GM21723 (cell line): ENCODE data around the gene TRPV5.

Source experiments
- ATAC-seq: cut with Tn5 transposase; IDR thresholded peaks from one replicate; pipeline ENCODE4 v1.9.1; 2021; ENCODE audit warnings: mild to moderate bottlenecking, moderate library complexity; ENCODE audit not compliant: unreplicated experiment

Gene TRPV5

GRCh38 chr7:142910481-142910880 lies 23.1 kb downstream of the TRPV5 start:
- ATAC-seq, result no peak

GRCh38 chr7:142910031-142910433 lies 23.5 kb downstream of the TRPV5 start:
- no peak for ATAC-seq

- ATAC-seq, result no peak
Observed at GRCh38 chr7:142908921-142909890, 24.3 kb downstream of the TRPV5 start.

- ATAC-seq, result no peak
Observed at GRCh38 chr7:142908290-142908689, 25.3 kb downstream of the TRPV5 start.

- no peak for ATAC-seq
Observed at GRCh38 chr7:142906643-142907042, 26.9 kb downstream of the TRPV5 start.

GRCh38 chr7:142905759-142906158 lies 27.8 kb downstream of the TRPV5 start:
- no peak for ATAC-seq

GRCh38 chr7:142904128-142904527 lies 29.4 kb downstream of the TRPV5 start:
- no peak for ATAC-seq

GRCh38 chr7:142901426-142902259 lies 31.9 kb downstream of the TRPV5 start:
- ATAC-seq, result no peak

GRCh38 chr7:142899661-142900060 lies 33.9 kb downstream of the TRPV5 start:
- no peak for ATAC-seq

- ATAC-seq, result no peak
Observed at GRCh38 chr7:142898377-142899170, 35.0 kb downstream of the TRPV5 start.

- ATAC-seq, result no peak
Observed at GRCh38 chr7:142897691-142898090, 35.9 kb downstream of the TRPV5 start.

GRCh38 chr7:142896741-142897379 lies 36.7 kb downstream of the TRPV5 start:
- no peak for ATAC-seq

GRCh38 chr7:142896151-142896550 lies 37.4 kb downstream of the TRPV5 start:
- no peak for ATAC-seq

GRCh38 chr7:142894985-142895593 lies 38.5 kb downstream of the TRPV5 start:
- ATAC-seq, result no peak

- ATAC-seq, result no peak
Observed at GRCh38 chr7:142894112-142894984, 39.2 kb downstream of the TRPV5 start.

GRCh38 chr7:142892951-142893350 lies 40.6 kb downstream of the TRPV5 start:
- no peak for ATAC-seq

- no peak for ATAC-seq
Observed at GRCh38 chr7:142891490-142892082, 42.0 kb downstream of the TRPV5 start.

GRCh38 chr7:142890874-142891485 lies 42.6 kb downstream of the TRPV5 start:
- no peak for ATAC-seq
